Measurements from ENCODE around the gene SYT15.
"Not testable (repeated sequence)": the region's sequence is repeated elsewhere in the genome, so short reads cannot be mapped to it uniquely, and the experiment has no call there.

The SYT15 gene

DNA sequence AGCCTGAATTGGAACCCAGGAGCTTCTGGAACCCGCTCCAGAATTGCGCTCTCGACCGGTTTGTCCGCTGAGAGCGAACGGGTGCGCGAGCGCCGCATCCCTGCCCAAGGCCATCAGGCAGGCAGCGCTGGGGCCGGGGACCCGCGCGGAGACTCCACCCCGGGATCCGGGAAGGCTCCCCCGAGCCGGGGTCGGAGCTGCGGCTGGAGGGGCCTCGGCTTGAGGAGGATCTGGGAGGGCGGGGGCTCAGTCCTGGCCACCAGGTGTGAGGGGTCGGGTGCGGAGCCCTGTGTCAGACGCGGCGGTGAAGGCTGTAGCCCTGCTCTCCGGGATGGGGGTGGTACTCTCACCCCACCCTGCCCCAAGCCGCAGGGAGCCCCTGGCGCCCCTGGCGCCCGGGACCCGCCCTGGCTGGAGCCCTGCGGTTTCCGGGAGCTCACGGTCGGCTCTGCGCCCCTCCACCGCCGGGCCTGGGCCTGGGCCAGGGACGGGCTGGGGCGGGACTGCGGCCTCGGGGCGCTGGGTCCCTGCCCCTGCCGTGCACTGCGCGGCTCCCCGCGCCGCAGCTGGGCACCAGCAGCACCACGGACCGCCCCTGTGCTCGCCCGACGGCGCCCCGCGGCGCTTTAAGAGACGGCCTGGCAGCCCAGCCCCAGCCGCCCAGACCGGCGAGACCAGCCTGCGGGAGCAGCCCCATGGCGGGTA, at the start of gene SYT15:
Gene SYT15, plus strand, starts transcription at position 655 of the 705 bp plus-strand sequence. Its CDS starts 41 bp downstream, at position 696.
- not testable (repeated sequence) for DNase-seq

DNA sequence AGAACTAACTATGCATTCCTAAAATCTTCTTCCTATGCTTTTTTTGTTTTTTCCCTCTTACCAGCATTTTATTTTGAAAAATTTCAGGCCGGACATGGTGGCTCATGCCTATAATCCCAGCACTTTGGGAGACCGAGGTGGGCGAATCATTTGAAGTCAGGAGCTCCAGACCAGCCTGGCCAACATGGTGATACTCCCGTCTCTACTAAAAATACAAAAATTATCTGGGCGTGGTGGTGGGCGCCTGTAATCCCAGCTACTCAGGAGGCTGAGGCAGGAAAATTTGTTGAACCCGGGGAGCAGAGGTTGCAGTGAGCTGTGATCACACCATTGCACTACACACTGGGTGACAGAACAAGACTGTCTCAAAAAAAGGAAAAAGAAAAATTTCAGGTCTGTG, 49.2 kb upstream of the SYT15 start:
- not testable (repeated sequence) for DNase-seq

DNA sequence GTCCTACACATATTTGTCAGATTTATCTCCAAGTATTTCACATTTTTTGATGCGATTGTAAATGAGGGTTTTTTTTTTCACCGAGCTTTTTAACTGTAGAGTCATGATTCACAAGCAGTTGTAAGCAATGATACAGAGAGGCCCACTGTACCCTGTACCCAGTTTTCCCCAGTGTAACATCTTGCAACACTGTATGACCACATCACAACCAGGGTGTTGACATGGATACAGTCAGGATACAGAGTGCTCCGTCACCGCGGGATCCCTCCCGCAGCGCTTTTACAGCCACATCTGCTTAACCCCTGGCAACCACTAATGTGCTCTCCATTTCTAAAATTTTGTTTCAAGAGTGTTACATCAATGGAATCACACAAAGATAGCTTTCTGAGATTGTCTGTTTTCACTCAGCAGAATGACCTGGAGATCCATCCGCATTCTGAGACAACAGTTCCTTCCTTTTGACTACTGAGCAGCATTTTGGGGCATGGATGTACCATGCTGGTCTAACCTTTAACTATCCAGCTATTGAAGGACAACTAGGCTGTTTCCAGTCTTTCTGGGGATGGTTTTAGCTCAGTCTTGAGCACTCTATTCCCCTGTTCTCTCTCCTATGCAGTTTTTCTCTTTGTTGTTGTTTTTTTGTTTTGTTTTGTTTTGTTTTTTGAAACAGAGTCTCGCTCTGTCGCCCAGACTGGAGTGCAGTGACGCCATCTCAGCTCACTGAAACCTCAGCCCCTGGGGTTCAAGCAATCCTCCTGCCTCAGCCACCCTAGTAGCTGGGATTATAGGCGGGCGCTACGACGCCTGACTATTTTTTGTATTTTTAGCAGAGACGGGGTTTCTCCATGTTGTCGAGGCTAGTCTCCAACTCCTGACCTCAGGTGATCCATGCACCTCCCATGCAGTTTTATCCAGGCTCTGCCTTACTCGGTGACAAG, 48.4 kb upstream of the SYT15 start:
- DNase-seq = no peak

DNA sequence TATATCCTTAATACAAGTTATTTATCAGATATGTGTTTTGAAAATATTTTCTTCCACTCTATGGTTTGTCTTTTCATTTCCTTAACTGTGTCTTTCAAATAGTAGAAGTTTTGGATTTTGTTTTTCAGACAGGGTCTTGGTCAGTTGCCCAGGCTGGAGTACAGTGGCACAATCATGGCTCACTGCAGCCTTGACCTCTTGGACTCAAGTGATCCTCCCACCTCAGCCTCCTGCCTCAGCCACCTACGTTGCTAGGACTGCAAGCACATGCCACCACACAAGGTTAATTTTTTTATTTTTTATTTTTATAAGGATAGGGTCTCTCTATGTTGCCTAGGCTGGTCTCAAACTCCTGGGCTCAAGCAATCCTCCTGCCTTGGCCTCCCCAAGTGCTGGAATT, 46.7 kb upstream of the SYT15 start:
- not testable (repeated sequence) for DNase-seq

DNA sequence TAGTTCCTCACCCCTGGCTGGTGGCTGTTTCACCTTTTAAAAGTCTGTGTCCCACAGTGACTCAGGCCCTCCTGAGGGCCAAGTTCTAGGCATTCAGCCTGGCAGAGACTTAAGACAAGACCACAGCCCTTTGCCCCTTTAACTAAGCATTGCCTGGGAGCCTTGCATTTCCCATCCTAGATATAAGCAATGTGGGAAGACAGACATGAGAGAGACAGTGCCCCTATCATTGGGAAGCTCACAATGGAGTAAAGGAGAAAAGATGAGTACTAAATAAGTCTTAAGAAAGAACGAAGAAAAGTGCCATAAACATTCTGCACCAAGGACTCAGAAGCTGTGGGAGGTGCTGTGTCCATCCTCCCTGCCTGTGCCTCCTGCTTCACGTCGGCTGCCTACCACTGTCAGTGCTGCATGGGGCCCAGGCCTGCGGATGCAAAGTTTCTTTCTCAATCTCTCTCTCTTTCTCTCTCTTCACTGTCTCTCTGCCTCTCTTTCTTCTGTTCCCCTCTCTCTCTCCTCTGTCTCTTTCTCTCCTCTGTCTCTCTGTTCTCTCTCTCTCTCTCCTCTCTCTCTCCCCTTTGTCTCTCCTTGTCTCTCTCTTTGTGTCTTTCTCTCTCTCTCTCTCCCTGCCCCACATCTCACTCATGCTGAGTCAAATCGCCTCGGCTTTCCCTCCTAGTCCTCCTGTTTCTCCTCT, 44.0 kb upstream of the SYT15 start:
- DNase-seq = no peak

DNA sequence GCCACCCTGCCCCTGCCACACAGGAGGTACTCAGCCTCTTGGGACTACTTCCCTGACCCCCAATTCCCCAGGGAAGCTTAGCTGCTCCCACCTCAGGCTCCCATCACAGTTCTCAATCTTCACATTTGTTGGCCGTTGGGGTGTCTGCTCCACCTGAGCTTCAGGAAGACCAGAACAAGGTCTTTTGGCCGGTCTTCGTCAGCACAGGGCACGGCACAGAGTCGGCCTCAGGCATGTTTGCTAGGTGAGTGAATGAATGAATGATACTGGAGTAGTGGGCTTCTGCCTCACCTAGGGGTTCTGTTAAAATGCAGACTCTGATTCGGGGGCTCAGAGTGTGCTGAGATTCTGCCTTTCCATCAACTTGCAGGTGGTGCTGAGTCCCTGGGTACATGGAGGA, 42.8 kb upstream of the SYT15 start:
- DNase-seq = no peak

DNA sequence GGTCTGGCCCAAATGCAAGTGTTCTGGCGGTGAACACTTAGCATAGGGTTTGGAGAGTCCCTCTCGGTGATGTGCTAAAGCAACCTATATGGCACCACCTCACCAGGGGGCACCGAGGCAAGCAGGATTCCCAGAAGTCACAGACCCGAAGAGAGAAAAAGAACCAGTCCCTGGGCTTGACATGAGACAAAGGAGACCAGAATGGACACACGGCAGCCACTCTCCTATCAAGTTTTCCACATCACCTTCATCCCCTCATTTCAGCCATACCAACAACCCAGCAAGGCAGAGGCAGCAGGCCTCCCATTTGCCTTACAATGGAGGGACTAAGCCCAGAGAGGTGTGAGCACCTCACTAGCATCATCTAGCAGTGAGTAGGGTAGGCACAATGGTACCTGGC, 42.1 kb upstream of the SYT15 start:
- DNase-seq = no peak

DNA sequence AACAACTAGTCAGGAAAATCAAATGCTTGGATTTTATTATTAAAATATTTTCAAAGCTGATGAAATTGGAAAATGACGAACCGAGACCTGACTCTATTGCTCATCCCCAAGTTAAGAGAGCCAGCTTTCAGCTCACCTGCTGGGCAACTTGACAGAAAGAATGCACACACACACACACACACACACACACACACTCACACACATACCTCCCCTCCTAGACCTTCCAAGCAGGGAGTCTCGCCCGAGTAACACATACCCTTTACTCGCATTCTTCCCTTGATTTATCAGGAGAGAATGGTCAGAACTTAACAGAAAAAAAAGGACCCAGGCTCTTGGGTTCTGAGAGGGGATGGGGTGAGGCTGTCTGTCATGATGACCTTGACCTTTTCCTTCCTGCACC, 41.6 kb upstream of the SYT15 start:
- no peak for DNase-seq

DNA sequence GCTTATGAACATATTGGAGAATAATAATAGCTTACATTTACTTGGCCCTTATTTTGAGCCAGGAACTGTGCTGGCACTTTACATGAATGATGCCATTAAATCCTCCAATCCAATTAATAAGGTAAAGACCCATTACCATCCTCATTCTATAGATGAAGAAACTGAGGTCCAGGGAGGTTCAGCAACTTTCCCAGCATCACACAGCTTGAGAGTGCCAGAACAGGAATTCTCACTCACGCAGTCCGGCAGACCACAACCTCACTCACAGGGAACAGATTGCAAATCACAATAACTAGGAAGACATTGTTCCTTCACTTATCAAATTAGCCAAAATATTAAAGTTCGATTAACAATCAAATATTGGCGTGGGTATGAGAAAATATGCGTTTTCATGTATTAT, 40.8 kb upstream of the SYT15 start:
- no peak for DNase-seq

DNA sequence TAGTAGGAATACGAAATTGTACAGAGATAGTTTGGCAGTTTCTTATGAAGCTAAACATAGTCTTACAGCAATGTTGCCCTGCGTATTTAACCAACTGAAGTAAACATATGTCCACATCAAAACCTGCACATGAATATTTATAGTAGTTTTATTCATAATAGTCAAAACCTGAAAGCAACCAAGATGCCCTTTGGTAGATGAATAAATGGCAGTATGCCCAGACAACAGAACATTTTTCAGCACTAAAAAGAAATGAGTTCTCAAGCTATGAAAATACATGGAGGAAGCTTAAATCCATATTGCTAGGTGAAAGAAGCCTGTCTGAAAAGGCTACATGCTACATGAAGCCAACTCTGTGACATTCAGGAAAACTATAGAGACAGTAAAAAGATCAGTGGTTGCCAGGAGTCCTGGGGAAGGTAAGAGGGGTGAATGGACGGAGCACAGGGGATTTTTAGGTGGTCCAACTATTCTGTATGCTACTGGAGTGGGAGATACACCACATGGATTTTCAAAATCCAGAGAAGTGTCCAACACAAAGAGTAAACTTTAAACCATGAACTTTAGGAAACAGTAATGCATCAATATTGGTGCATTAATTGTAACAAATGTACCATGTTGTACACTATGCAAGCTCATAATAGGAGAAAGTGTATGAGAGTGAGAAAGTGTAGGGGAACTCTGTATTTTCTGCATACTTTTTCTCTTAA, 40.1 kb upstream of the SYT15 start:
- no peak for DNase-seq

DNA sequence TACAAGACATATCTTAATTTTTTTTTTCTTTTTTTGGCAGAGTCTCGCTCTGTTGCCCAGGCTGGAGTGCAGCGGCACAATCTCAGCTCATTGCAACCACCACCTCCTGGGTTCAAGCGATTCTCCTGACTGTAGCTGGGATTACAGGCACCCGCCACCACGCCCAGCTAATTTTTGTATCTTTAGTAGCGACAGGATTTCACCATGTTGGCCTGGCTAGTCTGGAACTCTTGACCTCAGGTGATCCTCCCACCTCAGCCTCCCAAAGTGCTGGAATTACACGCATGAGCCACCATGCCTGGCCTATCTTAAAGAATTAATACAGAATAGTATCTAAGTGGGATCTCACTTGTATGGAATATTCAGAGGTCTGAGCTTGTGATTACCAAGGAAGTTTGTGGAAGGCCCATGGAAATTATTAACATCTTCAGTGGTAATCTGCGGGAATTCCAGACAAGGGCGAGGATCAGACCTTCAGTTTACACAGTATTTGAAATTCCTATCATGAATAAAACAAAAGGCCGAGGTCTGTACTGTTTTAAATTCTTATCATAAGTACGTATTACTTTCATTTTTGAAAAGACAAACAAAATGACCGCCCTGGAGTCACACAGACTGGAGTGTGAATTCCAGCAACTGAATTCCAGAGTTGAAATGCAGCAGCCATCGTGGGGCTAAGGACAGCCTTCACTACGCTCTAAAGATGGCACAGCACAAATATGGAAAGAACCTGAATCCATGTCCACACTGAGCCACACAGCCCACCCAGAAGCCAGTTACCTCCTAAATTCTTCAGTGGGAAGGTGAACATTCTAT, 39.1 kb upstream of the SYT15 start:
- DNase-seq = no peak

DNA sequence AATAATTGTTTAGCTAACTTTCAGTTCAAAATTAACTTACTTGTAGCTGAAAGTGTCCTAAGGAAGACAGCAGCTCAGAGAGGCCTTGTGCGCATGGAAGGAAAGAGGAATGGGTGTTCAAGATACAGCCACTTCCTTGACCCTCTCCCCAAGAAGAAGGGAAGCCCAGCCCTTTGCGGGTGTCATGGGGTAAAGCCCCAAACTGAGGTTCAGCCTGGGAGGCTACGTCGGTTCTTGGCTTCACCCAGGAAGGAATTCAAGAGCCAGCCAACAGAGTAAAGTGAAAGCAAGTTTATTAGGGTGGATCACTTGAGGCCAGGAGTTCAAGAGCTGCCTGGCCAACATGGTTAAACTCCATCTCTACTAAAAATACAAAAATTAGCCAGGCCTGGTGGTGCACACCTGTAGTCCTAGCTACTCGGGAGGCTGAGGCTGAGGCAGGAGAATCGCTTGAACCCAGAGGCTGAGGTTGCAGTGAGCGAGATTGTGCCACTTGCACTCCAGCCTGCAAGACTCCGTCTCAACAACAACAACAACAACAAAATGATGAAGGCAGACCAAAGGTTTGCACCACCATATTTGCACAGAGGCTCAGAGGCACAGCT, 38.4 kb upstream of the SYT15 start:
- no peak for DNase-seq

DNA sequence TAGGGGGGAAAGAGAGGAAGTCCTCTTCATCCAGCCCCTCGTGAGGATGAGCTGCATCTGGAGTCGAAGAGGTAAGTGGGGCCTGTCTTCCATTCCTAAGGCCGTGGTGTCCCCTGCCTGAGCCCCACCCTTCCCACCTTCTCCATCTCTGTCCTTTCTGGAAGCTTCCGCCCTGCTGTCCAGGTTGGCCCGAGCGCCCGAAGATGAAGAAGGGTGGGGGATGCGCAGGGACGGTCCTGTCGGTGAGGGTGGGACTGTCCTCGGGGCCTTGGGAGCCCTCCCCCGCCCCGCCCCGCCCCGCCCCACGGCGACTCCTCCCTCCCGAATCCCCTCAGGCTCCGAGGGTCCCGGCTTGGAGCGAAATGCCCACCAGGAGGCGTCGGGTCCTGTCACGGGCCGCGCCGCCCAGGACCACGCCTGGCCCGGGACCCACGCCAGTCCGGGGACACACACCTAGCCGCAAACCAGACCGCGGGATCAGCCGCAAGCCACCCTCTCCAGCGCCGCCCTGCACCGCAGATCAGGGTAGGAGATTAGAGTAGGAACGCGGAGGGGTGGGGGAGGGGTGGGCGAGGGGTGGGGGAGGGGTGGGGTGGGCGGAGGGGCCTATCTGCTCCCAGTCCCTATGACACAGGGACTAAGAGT, 37.8 kb upstream of the SYT15 start:
- DNase-seq = no peak

DNA sequence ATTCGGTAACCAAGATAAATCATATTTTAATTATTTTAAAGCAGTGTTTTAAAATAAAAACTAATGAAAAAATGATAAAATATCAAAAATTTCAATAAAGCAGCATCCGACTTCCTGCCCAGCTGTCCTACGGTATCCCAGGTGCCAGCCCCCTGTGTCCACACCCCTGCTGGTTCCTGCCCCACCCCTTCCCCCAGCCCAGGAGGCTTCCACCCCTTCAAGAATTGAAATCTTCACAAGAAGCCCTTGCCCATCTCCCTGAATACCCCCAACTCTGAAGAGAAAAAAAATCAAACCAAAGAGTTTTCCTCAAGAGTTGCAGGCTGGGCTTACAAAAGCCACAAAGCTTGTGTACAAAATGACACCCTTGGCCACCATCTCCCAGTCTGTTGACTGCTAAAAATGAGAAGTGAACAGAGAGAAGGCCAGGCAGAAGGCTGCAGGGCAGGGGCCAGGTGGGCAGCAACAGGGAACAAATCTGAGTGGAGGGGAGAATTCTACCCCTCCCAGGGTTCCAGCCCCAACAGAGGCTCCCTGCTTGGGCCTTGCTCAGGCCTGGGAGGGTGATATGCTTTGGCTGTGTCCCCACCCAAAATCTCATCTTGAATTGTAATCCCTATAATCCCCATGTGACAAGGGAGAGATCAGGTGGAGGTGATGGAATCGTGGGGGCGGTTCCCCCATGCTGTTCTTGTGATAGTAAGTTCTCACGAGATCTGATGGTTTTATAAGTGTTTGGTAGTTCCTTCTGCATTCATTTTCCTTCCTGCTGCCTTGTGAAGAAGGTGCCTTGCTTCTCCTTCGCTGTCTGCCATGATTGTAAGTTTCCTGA, 37.0 kb upstream of the SYT15 start:
- DNase-seq = no peak

DNA sequence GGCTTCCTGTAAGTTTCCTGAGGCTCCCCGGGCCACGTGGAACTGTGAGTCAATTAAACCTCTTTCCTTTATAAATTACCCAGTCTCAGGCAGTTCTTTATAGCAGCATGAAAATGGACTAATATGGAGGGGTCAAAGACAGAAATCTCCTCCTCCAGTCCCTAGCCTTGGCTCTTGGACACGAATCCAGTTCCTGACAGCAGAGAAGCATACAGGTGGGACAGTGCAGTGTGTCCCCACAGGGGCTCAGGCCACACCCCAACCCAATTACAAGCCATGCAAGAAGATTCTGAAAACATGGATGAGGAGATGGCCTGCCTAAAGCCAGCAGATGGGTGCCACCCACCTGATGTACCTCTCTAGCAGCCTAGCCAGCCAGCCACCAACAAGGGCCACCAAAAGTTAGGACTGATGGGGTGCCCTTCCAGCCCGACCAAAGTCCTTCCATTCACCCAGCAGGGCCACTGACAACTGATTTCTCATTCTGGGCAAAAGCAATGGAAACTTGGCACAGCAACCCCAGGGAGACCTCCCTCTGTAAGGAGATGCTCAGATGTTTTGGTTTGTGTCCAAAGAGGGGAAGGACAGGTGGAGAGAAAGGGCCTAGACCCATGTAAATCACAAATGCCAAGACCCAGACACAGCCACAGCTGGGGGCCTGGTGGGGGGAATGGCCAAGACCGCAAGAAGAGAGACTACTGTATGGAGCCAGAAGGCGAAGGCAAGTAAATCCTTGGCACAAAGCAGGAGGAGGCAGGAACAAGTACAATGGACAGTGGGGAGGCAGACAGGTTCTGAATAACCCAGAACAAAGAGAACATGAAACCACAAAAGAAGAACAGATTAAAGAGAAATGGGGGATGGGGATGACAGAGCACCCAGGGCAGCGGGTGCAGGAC, 36.1 kb upstream of the SYT15 start:
- no peak for DNase-seq

DNA sequence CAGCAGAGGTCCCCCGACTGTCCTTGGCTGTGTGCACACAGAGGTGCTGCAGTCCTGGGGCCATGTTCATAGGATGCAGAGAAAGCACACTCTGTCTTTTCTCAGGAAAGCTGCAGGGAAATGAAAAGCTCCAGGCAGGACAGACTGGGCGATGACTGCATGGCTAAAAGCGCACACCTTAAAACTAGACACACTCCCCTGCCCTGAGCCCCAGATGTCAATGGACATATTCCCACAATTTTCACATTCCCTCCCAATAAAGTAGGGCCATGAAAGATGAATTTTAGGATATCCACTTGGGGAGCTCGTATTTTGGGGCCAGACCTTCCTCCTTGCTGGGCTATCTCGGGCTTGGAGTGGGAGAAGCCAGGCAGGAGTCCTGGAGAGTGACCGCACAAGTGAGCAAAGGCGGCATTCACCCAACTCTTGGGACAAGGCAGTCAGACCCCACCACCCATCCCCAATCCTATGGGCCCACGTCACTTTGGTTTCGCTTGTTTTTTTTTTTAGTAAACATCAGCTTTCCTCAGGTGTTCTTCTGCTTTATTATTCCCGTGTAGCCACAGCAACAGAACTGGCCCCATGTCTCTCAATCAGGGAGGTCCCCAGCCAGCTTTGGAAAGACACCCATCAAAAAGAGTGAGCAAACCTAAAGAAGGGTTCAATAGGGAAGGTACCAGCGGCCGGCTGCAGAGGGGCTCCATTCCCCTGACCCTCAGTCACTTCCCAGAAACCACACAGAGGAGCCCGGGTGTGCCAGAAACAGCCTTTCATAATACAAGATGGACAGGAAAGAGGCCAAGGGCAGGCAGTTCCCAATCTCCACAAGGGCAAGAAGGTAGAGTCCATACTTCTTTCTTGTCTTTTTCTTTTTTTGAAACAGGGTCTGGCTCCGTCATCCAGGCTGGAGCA, 35.2 kb upstream of the SYT15 start:
- no peak for DNase-seq

DNA sequence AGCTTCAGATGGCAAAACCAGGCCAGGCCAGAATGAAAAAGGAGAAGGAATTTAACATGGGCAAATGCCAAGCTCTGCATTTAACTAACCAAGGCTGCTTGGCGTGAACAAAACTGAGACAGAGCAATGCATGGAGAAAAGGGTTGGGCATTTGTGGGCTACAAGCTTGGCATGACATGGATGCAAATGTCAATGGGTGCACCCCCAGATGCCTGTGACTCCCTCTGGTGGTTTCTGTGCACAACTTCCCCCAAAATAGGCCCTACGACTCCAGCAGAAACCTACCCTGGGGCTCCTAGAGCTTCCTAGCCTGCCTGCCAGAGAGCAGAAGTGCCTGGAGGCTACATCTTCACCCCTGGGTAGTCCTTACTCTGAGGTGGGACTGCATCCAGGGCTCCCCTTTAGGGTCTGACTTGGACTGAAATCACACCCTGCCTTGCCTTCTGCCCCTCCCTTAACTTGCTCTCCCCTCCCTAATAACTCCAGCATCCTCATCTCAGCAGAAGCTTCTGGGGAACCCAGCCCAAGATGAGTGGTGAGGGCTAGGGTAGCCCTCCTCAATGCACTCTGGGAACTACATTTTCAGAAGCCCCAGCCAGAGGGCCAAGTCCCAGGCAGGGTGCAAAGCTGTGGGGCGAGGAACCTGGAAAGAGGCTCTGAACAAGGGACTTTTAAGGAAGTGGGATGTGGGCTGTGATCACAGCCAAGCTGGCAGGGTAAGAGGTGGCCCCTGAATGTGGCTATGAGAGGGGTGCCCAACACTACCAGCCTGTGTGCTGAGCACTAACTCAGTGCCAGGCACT, 33.7 kb upstream of the SYT15 start:
- no peak for DNase-seq
